Osteocyte (in vitro differentiated cells): ENCODE results near the gene S100A2. TPM values are rescaled to one million over a fixed set of nuclear protein-coding genes. Genes with fewer than 3 reads are reported as not detected.

ENCODE experiments used
- DNase-seq: peaks from one replicate; pipeline ENCODE4 v3.0.0; 2021; ENCODE audit warnings: mixed read lengths; ENCODE audit not compliant: unreplicated experiment; ENCODE audit errors: extremely low spot score
- H3K27ac Mint-ChIP-seq: one replicate; pipeline ENCODE4 v1.8.0; 2021; ENCODE audit warnings: mild to moderate bottlenecking, mixed read lengths; ENCODE audit not compliant: unreplicated experiment
- H3K27me3 Mint-ChIP-seq: one replicate; pipeline ENCODE4 v1.8.0; 2021; ENCODE audit warnings: mixed read lengths; ENCODE audit not compliant: unreplicated experiment
- H3K36me3 Mint-ChIP-seq: one replicate; pipeline ENCODE4 v1.8.0; 2021; ENCODE audit warnings: mixed read lengths; ENCODE audit not compliant: unreplicated experiment
- H3K4me1 Mint-ChIP-seq: one replicate; pipeline ENCODE4 v1.8.0; 2021; ENCODE audit warnings: mixed read lengths; ENCODE audit not compliant: unreplicated experiment
- H3K4me3 Mint-ChIP-seq: one replicate; pipeline ENCODE4 v1.8.0; 2021; ENCODE audit warnings: mild to moderate bottlenecking, moderate library complexity, mixed read lengths; ENCODE audit not compliant: unreplicated experiment
- H3K9me3 Mint-ChIP-seq: one replicate; pipeline ENCODE4 v1.8.0; 2021; ENCODE audit warnings: mixed read lengths; ENCODE audit not compliant: unreplicated experiment
- CTCF ChIP-seq: fragments of 200-600 bp; sonication (generic); IDR thresholded peaks from 2 replicates; pipeline ENCODE4 v1.5.0; 2021; ENCODE audit warnings: antibody characterized with exemption, mild to moderate bottlenecking, moderate library complexity
- total RNA-seq: library from RNA; stranded (reverse); gene quantifications from 2 replicates; pipeline ENCODE4 v1.2.1, GENCODE V29; 2021

Gene S100A2
- total RNA-seq, 1 donor from 2014 or later: 8.9 TPM

GRCh38 chr1:153612755-153613331 is 47.2 kb upstream of the S100A2 start, which contains the start of gene S100A16:
Gene S100A16, minus strand, starts transcription at chr1:153613137. Its CDS starts 4,986 bp downstream, at chr1:153608151.
- Mint-ChIP-seq H3K4me3 (peak within 1 kb of the TSS; percentile 90), H3K27me3 (no peaks in the 10 kb centered on the region), H3K27ac (peak within 1 kb of the TSS; percentile 95), H3K4me1 (peaks cover 69% of the 10 kb centered on the region), H3K9me3 (no peaks in the 10 kb centered on the region), H3K36me3 (no peaks in the 10 kb centered on the region)
- TF ChIP-seq CTCF: no peak
- DNase-seq: peak; percentile 88

GRCh38 chr1:153612111-153612754 is 46.6 kb upstream of the S100A2 start:
- no peak for DNase-seq
- Mint-ChIP-seq H3K27ac (peak overlapping the region; percentile 95), H3K4me1 (peaks cover 65% of the 10 kb centered on the region), H3K4me3 (peak overlapping the region; percentile 90), H3K27me3 (no peaks in the 10 kb centered on the region), H3K36me3 (no peaks in the 10 kb centered on the region), H3K9me3 (no peaks in the 10 kb centered on the region)
- no peak for TF ChIP-seq CTCF

GRCh38 chr1:153611356-153611755 is 45.7 kb upstream of the S100A2 start:
- H3K36me3 Mint-ChIP-seq: peaks cover 7% of the 10 kb centered on the region
- peak overlapping the region; percentile 95 for H3K27ac Mint-ChIP-seq
- TF ChIP-seq CTCF: no peak
- H3K9me3 Mint-ChIP-seq: no peaks in the 10 kb centered on the region
- H3K4me1 Mint-ChIP-seq: peaks cover 62% of the 10 kb centered on the region
- H3K4me3 Mint-ChIP-seq: peak overlapping the region; percentile 90
- no peaks in the 10 kb centered on the region for H3K27me3 Mint-ChIP-seq
- DNase-seq: no peak

GRCh38 chr1:153610811-153611301 is 45.2 kb upstream of the S100A2 start:
- H3K4me3 Mint-ChIP-seq: peak overlapping the region; percentile 90
- no peak for DNase-seq

More at GRCh38 chr1:153610811-153611301, 45.2 kb upstream of the S100A2 start:
- H3K27me3 Mint-ChIP-seq: no peaks in the 10 kb centered on the region
- no peaks in the 10 kb centered on the region for H3K9me3 Mint-ChIP-seq
- peaks cover 7% of the 10 kb centered on the region for H3K36me3 Mint-ChIP-seq
- peak overlapping the region; percentile 99 for H3K27ac Mint-ChIP-seq
- TF ChIP-seq CTCF: no peak
- peaks cover 60% of the 10 kb centered on the region for H3K4me1 Mint-ChIP-seq
